IMR-90 (cell line): ENCODE measurements around the gene NOG. TPM values are rescaled to one million over a fixed set of nuclear protein-coding genes. Genes with fewer than 3 reads are reported as not detected.

Source experiments
- ATAC-seq: fragments of 200-7000 bp; cut with Tn5 transposase; 2 replicates; pipeline ENCODE4 v1.9.1; 2020; ENCODE audit warnings: low read depth, mild to moderate bottlenecking, moderate library complexity
- BruUV-seq: library from RNA; stranded (reverse); fragments of 400-500 nt; replicated peaks from 2 replicates; lab custom pipeline; 2021; lab: Mats Ljungman, UMichigan
- CTCF ChIA-PET: fragments of 300-600 bp; formaldehyde crosslinking; extraction: SDS; loops from one replicate; lab custom pipeline; 2021; ENCODE audit warnings: antibody characterized with exemption; lab: Yijun Ruan, JAX
- POLR2A ChIA-PET: fragments of 300-600 bp; sonication (Branson Sonifier 250); formaldehyde crosslinking; loops from one replicate; lab custom pipeline; 2022; ENCODE audit warnings: antibody characterized with exemption; ENCODE audit not compliant: unreplicated experiment; lab: Charles Lee
- DNase-seq: peaks from one replicate; pipeline ENCODE4 v3.0.0; 2013
- H2AFZ ChIP-seq: replicated peaks from 2 replicates; pipeline ENCODE3; 2013; ENCODE audit warnings: low read length, mild to moderate bottlenecking; ENCODE audit not compliant: poor library complexity
- H2AK5ac ChIP-seq: 2 replicates; pipeline ENCODE4 v1.6.1; 2013; ENCODE audit warnings: low read depth, low read length, inconsistent platforms
- H2AK9ac ChIP-seq: replicated peaks from 2 replicates; pipeline ENCODE3; 2013; ENCODE audit warnings: mild to moderate bottlenecking, low read depth, low read length, moderate library complexity; ENCODE audit not compliant: poor library complexity
- H2BK120ac ChIP-seq: 2 replicates; pipeline ENCODE4 v1.6.1; 2013; ENCODE audit warnings: low read depth, low read length, inconsistent platforms
- H2BK15ac ChIP-seq: 3 replicates; pipeline ENCODE4 v1.6.1; 2013; ENCODE audit warnings: low read depth, low read length, inconsistent platforms
- H2BK20ac ChIP-seq: 2 replicates; pipeline ENCODE4 v1.6.1; 2013; ENCODE audit warnings: low read depth, mild to moderate bottlenecking, inconsistent platforms, low read length, moderate library complexity
- H2BK5ac ChIP-seq: 2 replicates; pipeline ENCODE4 v1.6.1; 2013; ENCODE audit warnings: mild to moderate bottlenecking, low read depth, low read length, inconsistent platforms; ENCODE audit not compliant: poor library complexity, severe bottlenecking
- H3K14ac ChIP-seq: replicated peaks from 2 replicates; pipeline ENCODE4 v1.6.1; 2013; ENCODE audit warnings: low read depth, low read length, inconsistent platforms
- H3K18ac ChIP-seq: 2 replicates; pipeline ENCODE4 v1.6.1; 2013; ENCODE audit warnings: low read depth, low read length, control low read depth
- H3K23ac ChIP-seq: 2 replicates; pipeline ENCODE4 v1.6.1; 2013; ENCODE audit warnings: low read depth, low read length, inconsistent platforms
- H3K27ac ChIP-seq: 2 replicates; pipeline ENCODE4 v1.5.1; 2013; ENCODE audit warnings: mild to moderate bottlenecking, control low read depth, low read length; ENCODE audit not compliant: insufficient read depth
- H3K27me3 ChIP-seq: 2 replicates; pipeline ENCODE4 v1.6.1; 2013; ENCODE audit warnings: low read length; ENCODE audit not compliant: control insufficient read depth, insufficient read depth
- H3K36me3 ChIP-seq: 2 replicates; pipeline ENCODE4 v1.6.1; 2013; ENCODE audit warnings: low read length, mixed read lengths; ENCODE audit not compliant: control insufficient read depth, insufficient read depth
- H3K4ac ChIP-seq: 2 replicates; pipeline ENCODE4 v1.6.1; 2013; ENCODE audit warnings: low read depth, low read length, inconsistent platforms
- H3K4me1 ChIP-seq: 2 replicates; pipeline ENCODE4 v1.6.1; 2013; ENCODE audit warnings: low read length, mixed read lengths; ENCODE audit not compliant: control insufficient read depth, insufficient read depth
- H3K4me2 ChIP-seq: 2 replicates; pipeline ENCODE4 v1.6.1; 2013; ENCODE audit warnings: low read depth, mild to moderate bottlenecking, control low read depth, low read length, moderate library complexity
- H3K4me3 ChIP-seq: 2 replicates; pipeline ENCODE4 v1.5.1; 2013; ENCODE audit warnings: low read depth, mild to moderate bottlenecking, control low read depth, low read length, moderate library complexity; ENCODE audit not compliant: insufficient read depth
- H3K56ac ChIP-seq: 2 replicates; pipeline ENCODE4 v1.6.1; 2013; ENCODE audit warnings: low read length, inconsistent platforms; ENCODE audit not compliant: insufficient read depth; ENCODE audit errors: extremely low read depth
- H3K79me1 ChIP-seq, 2 experiments: 2 replicates each; pipeline ENCODE4 v1.6.1; 2013; ENCODE audit warnings: low read length in 2 of 2, inconsistent platforms in 1 of 2, low read depth in 1 of 2
- H3K9ac ChIP-seq: 2 replicates; pipeline ENCODE4 v1.6.1; 2013; ENCODE audit warnings: low read depth, low read length, control low read depth
- H3K9me1 ChIP-seq: 2 replicates; pipeline ENCODE4 v1.6.1; 2013; ENCODE audit warnings: low read length, inconsistent platforms; ENCODE audit not compliant: insufficient read depth
- H3K9me3 ChIP-seq: 2 replicates; pipeline ENCODE4 v1.6.1; 2013; ENCODE audit warnings: low read length; ENCODE audit not compliant: control insufficient read depth, insufficient read depth
- H4K20me1 ChIP-seq: 2 replicates; pipeline ENCODE4 v1.6.1; 2013; ENCODE audit warnings: low read length, inconsistent platforms; ENCODE audit not compliant: insufficient read depth
- H4K5ac ChIP-seq: 2 replicates; pipeline ENCODE4 v1.6.1; 2013; ENCODE audit warnings: mild to moderate bottlenecking, low read depth, low read length, control low read depth
- H4K8ac ChIP-seq, 2 experiments: 2 replicates each; pipeline ENCODE4 v1.6.1; 2013; ENCODE audit warnings: low read depth in 2 of 2, low read length in 2 of 2, control low read depth in 1 of 2, inconsistent platforms in 1 of 2
- H4K91ac ChIP-seq: 2 replicates; pipeline ENCODE4 v1.6.1; 2013; ENCODE audit warnings: low read depth, low read length, inconsistent platforms; ENCODE audit not compliant: insufficient read depth
- CTCF ChIP-seq: conservative IDR thresholded peaks from 2 replicates; pipeline ENCODE4 v1.5.1; 2012; ENCODE audit warnings: mild to moderate bottlenecking, low read depth, low read length, improper control_type of control experiment
- ELK1 ChIP-seq: fragments of 150-350 bp; IDR thresholded peaks from 2 replicates; pipeline ENCODE4 v1.6.1; 2016; ENCODE audit warnings: low read depth, mild to moderate bottlenecking, low read length, moderate library complexity, borderline replicate concordance
- FOS ChIP-seq: fragments of 150-350 bp; IDR thresholded peaks from 2 replicates; pipeline ENCODE4 v1.6.1; 2016; ENCODE audit warnings: low read depth, low read length
- MAZ ChIP-seq: IDR thresholded peaks from 2 replicates; pipeline ENCODE4 v1.6.1; 2012; ENCODE audit warnings: low read depth, mild to moderate bottlenecking, low read length, improper control_type of control experiment, moderate library complexity, borderline replicate concordance
- NFE2L2 ChIP-seq: fragments of 150-350 bp; IDR thresholded peaks from 2 replicates; pipeline ENCODE4 v1.6.1; 2016; ENCODE audit warnings: low read depth, mild to moderate bottlenecking, low read length
- RAD21 ChIP-seq: IDR thresholded peaks from 2 replicates; pipeline ENCODE4 v1.6.1; 2012; ENCODE audit warnings: low read length, improper control_type of control experiment
- RCOR1 ChIP-seq: IDR thresholded peaks from 2 replicates; pipeline ENCODE4 v1.6.1; 2012; ENCODE audit warnings: mild to moderate bottlenecking, low read length, improper control_type of control experiment; ENCODE audit not compliant: insufficient replicate concordance
- WGBS, 2 experiments: methylation state at CpG; one replicate each; pipeline versions ENCODE4 v1.1.5 to v1.1.7; 2013; ENCODE audit warnings: missing lambda C conversion rate in 2 of 2; ENCODE audit not compliant: insufficient read length in 1 of 2; ENCODE audit errors: extremely low coverage in 2 of 2; 5-methylcytosine and 5-hydroxymethylcytosine counted together
- dilution Hi-C: fragments of 300-500 bp; cut with HindIII; formaldehyde crosslinking; loops from one replicate; pipeline ENCODE4 v1.14.3; 2018; ENCODE audit warnings: low sequenced_read_pairs; ENCODE audit not compliant: unreplicated experiment
- in situ Hi-C: fragments of 300-500 bp; cut with MboI; formaldehyde crosslinking; loops from 3 replicates; pipeline ENCODE4 v1.14.3; 2019; ENCODE audit warnings: low sequenced_read_pairs, inconsistent platforms, mixed read lengths
- intact Hi-C: fragments of 100-400 bp; cut with micrococcal nuclease; formaldehyde crosslinking; loops from 2 replicates; pipeline ENCODE4 v1.10.0; 2022
- polyA plus RNA-seq, 3 experiments: library from polyadenylated mRNA; depleted of rRNA; stranded (reverse); fragments of >200 nt; gene quantifications; 2 replicates each; pipeline ENCODE4 v1.2.3, GENCODE V29; 2012; ENCODE audit warnings: low replicate concordance in 1 of 3
- total RNA-seq: library from RNA; depleted of rRNA; stranded (reverse); fragments of >200 nt; gene quantifications from 2 replicates; pipeline ENCODE4 v1.2.3, GENCODE V29; 2012

NOG gene
- total and polyA plus RNA-seq, 2 of the 4 experiments (the other 2 are of a cell fraction), result 11.7 to 13.1 TPM

- Histone ChIP-seq H3K56ac (no peak overlapping the region), H3K4me3 (no peak overlapping the region), H2BK5ac (no peak overlapping the region), H2BK20ac (no peak overlapping the region), H3K14ac (no peak overlapping the region), H3K18ac (no peak overlapping the region), H4K20me1 (no peaks in the 10 kb centered on the region), H2AK5ac (no peak overlapping the region), H2BK15ac (no peak overlapping the region), H3K4me1 (no peaks in the 10 kb centered on the region), H2AFZ (no peak overlapping the region), H3K36me3 (no peaks in the 10 kb centered on the region), H3K79me1 (no peaks in the 10 kb centered on the region), H4K8ac (no peak overlapping the region), H3K9ac (no peak overlapping the region), H3K27me3 (no peaks in the 10 kb centered on the region; the same call in 1 of the 2 replicates), H3K9me1 (no peaks in the 10 kb centered on the region), H4K5ac (no peak overlapping the region), H3K23ac (no peak overlapping the region), H4K91ac (no peak overlapping the region), H3K27ac (no peak overlapping the region), H3K4me2 (no peak overlapping the region), H3K9me3 (no peaks in the 10 kb centered on the region), H2AK9ac (no peak overlapping the region), H2BK120ac (no peak overlapping the region), H3K4ac (no peak overlapping the region)
- DNase-seq (no peak), ATAC-seq (no peak)
- intact Hi-C loops (no loop called here), in situ Hi-C loops (no loop called here), dilution Hi-C loops (no loop called here)
- TF ChIP-seq FOS (no peak), NFE2L2 (no peak), ELK1 (no peak), CTCF (no peak), RAD21 (no peak), MAZ (no peak), RCOR1 (no peak)
- ChIA-PET POLR2A (no interaction called here), CTCF (no interaction called here)
- BruUV-seq, result no TSS peak
- WGBS, 2 experiments, result 0% methylated on average over 1 of the region's 2 CpGs; no CpG with 5 or more reads in 1 of the 2 experiments
These were observed 48.4 kb upstream of the NOG start for GRCh38 chr17:56545106-56545505.
